HL-60/S4 treated with phorbol 12-myristate 13-acetate at 8.2 ng/mL for 4 days and 3 days (cell line): ENCODE results near the gene ABCA1.

ENCODE experiments used
- in situ Hi-C: fragments of 300-500 bp; cut with MboI; formaldehyde crosslinking; loops from 2 replicates; pipeline ENCODE4 v1.15.0; 2022; ENCODE audit warnings: low sequenced_read_pairs

The ABCA1 gene

GRCh38 chr9:104805441-104805840 is 122.5 kb downstream of the ABCA1 start:
- in situ Hi-C loops, result no loop called here

- in situ Hi-C loops, result no loop called here
These were observed 125.0 kb downstream of the ABCA1 start for GRCh38 chr9:104802906-104803305.

GRCh38 chr9:104802110-104802509 is 125.8 kb downstream of the ABCA1 start:
- in situ Hi-C loops, result no loop called here

GRCh38 chr9:104800068-104800785 is 127.7 kb downstream of the ABCA1 start:
- in situ Hi-C loops, result no loop called here

GRCh38 chr9:104798209-104798995 is 129.6 kb downstream of the ABCA1 start:
- in situ Hi-C loops, result loop anchor here (25.0 kb wide), 1 partner anchor 614 kb away; no protein-coding TSS in a partner anchor

- in situ Hi-C loops, result loop anchor here (25.0 kb wide), 1 partner anchor 616 kb away; no protein-coding TSS in a partner anchor
These were observed 132.1 kb downstream of the ABCA1 start for GRCh38 chr9:104795857-104796256.

- in situ Hi-C loops, result loop anchor here (25.0 kb wide), 1 partner anchor 617 kb away; no protein-coding TSS in a partner anchor
These were observed 132.9 kb downstream of the ABCA1 start for GRCh38 chr9:104795082-104795481.

GRCh38 chr9:104794070-104794469 is 133.9 kb downstream of the ABCA1 start:
- in situ Hi-C loops, result loop anchor here (25.0 kb wide), 1 partner anchor 618 kb away; no protein-coding TSS in a partner anchor

GRCh38 chr9:104788251-104788650 is 139.7 kb downstream of the ABCA1 start:
- in situ Hi-C loops, result loop anchor here (25.0 kb wide), 1 partner anchor 624 kb away; no protein-coding TSS in a partner anchor

GRCh38 chr9:104787306-104788015 is 140.5 kb downstream of the ABCA1 start:
- in situ Hi-C loops, result loop anchor here (25.0 kb wide), 1 partner anchor 625 kb away; no protein-coding TSS in a partner anchor

GRCh38 chr9:104786293-104786692 is 141.7 kb downstream of the ABCA1 start:
- in situ Hi-C loops, result loop anchor here (25.0 kb wide), 1 partner anchor 626 kb away; no protein-coding TSS in a partner anchor

GRCh38 chr9:104784098-104784497 is 143.9 kb downstream of the ABCA1 start:
- in situ Hi-C loops, result loop anchor here (25.0 kb wide), 1 partner anchor 628 kb away; no protein-coding TSS in a partner anchor

GRCh38 chr9:104783588-104783987 is 144.4 kb downstream of the ABCA1 start:
- in situ Hi-C loops, result loop anchor here (25.0 kb wide), 1 partner anchor 629 kb away; no protein-coding TSS in a partner anchor

GRCh38 chr9:104780796-104781395 is 147.1 kb downstream of the ABCA1 start:
- in situ Hi-C loops, result loop anchor here (25.0 kb wide), 1 partner anchor 631 kb away; no protein-coding TSS in a partner anchor

- in situ Hi-C loops, result loop anchor here (25.0 kb wide), 1 partner anchor 632 kb away; no protein-coding TSS in a partner anchor
These were observed 147.9 kb downstream of the ABCA1 start for GRCh38 chr9:104779946-104780535.

- in situ Hi-C loops, result loop anchor here (25.0 kb wide), 1 partner anchor 633 kb away; no protein-coding TSS in a partner anchor
These were observed 148.6 kb downstream of the ABCA1 start for GRCh38 chr9:104779334-104779733.

- in situ Hi-C loops, result loop anchor here (25.0 kb wide), 1 partner anchor 633 kb away; no protein-coding TSS in a partner anchor
These were observed 149.2 kb downstream of the ABCA1 start for GRCh38 chr9:104778802-104779201.

GRCh38 chr9:104776797-104777196 is 151.2 kb downstream of the ABCA1 start:
- in situ Hi-C loops, result loop anchor here (25.0 kb wide), 1 partner anchor 636 kb away; no protein-coding TSS in a partner anchor

- in situ Hi-C loops, result loop anchor here (25.0 kb wide), 1 partner anchor 636 kb away; no protein-coding TSS in a partner anchor
These were observed 152.0 kb downstream of the ABCA1 start for GRCh38 chr9:104775976-104776375.

GRCh38 chr9:104775574-104775936 is 152.4 kb downstream of the ABCA1 start:
- in situ Hi-C loops, result loop anchor here (25.0 kb wide), 1 partner anchor 637 kb away; no protein-coding TSS in a partner anchor
